ENCODE measurements around the gene RAD51B. TPM values are rescaled to one million over a fixed set of nuclear protein-coding genes. Genes with fewer than 3 reads are reported as not detected.

Gene RAD51B
- total and polyA plus RNA-seq, 2 experiments from 2014 or later, result 11.7 to 17.8 TPM

DNA sequence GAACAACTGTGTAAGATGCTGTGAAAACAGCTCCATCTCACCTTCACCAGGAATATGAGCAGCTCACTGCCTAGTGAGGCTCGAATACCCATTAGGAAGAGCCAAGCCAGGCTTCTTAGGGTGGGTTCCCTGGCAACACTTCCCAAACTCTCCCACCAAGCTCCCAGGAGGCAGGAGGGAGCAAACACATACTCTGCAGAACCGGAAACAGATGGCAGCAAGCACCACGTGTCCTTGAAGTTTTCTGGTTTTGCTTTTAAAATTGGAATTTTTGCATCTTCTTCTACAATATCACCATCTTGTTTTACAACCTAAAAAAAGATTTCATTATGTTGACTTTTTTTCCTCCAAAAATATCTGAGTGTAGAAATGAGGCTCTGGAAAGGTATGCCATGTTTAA, 786.6 kb downstream of the RAD51B start:
- Histone ChIP-seq H3K27ac (no peak overlapping the region), H3K4me1 (ENCODE audit: low read depth) (peaks cover 15% of the 10 kb centered on the region), H3K36me3 (no peaks in the 10 kb centered on the region), H3K4me3 (no peak overlapping the region), H3K9me3 (ENCODE audit: low read depth) (no peaks in the 10 kb centered on the region), H3K27me3 (no peaks in the 10 kb centered on the region)
- no peak for DNase-seq (ENCODE audit: low read depth in 1 of 2, low spot score in 1 of 2)
- TF ChIP-seq, protein P1, sequence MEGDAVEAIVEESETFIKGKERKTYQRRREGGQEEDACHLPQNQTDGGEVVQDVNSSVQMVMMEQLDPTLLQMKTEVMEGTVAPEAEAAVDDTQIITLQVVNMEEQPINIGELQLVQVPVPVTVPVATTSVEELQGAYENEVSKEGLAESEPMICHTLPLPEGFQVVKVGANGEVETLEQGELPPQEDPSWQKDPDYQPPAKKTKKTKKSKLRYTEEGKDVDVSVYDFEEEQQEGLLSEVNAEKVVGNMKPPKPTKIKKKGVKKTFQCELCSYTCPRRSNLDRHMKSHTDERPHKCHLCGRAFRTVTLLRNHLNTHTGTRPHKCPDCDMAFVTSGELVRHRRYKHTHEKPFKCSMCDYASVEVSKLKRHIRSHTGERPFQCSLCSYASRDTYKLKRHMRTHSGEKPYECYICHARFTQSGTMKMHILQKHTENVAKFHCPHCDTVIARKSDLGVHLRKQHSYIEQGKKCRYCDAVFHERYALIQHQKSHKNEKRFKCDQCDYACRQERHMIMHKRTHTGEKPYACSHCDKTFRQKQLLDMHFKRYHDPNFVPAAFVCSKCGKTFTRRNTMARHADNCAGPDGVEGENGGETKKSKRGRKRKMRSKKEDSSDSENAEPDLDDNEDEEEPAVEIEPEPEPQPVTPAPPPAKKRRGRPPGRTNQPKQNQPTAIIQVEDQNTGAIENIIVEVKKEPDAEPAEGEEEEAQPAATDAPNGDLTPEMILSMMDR (IDR thresholded peaks at IDR 0.05; ENCODE audit: low read depth, low read length), result no peak

DNA sequence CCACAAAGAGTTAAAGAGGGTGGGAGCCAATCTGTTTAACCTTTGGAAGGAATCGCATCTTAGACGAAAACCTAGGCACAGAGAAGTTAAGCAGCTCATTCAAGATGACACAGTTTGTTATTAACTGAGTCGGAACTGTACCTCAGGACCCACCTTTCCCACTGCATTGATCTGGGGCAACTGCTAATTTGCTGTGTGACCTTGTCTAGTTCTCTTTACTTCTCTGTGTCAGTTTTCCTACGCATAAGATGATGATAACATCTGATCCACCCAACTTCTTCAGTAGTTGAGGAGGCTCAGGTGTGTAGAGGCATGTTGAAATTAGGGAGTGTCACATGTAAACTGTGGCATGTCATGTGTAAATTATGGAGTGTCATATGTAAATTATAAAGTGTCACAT, 787.1 kb downstream of the RAD51B start:
- H3K4me1 ChIP-seq (ENCODE audit: low read depth), result peaks cover 20% of the 10 kb centered on the region
- H3K27ac ChIP-seq, result peak overlapping the region; percentile 29
- no peak overlapping the region for H3K4me3 ChIP-seq
- no peaks in the 10 kb centered on the region for H3K36me3 ChIP-seq
- TF ChIP-seq, protein P1 (IDR thresholded peaks at IDR 0.05; ENCODE audit: low read depth, low read length), result no peak
- no peak for DNase-seq (ENCODE audit: low read depth in 1 of 2, low spot score in 1 of 2)
- H3K27me3 ChIP-seq, result no peaks in the 10 kb centered on the region
- H3K9me3 ChIP-seq (ENCODE audit: low read depth), result no peaks in the 10 kb centered on the region

DNA sequence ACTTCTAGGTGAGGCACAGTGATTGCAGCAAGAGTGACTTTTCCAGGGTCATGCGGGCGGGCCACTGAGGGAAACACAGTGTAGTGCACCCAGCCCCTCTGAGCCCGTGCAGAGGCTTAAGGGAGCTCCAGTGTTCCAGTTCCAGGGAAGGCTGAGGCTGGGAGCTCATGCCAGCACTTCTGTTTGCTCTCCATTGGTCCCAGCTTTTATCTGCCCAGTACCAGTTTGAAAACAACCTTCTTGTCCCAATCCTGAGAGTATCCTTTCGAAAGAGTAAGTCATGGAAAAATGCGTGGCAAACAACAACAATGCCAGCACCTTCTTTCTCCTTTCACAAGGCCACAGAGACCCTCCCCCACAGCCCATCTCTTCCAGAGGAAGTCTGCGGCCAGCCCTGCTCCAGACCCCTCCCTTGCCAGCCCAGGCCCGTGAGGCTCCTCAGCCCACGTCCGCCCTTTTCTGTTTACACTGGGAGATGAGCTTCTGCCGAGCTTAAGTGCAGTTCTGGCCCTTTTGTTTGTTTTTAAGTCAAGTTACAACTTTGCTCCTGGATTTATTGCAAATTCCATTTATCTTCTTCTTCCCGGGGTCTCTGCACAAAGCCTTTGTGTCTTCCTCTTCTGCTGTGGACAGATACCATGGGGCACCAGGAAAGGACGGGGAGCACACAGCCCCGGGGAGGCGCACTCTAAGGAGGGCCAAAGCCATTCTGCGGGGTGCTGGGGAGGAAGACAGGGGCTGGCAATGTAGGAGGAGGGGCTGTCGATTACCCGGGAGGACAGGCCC, 787.7 kb downstream of the RAD51B start:
- Histone ChIP-seq H3K36me3 (no peaks in the 10 kb centered on the region), H3K4me1 (ENCODE audit: low read depth) (peaks cover 26% of the 10 kb centered on the region), H3K9me3 (ENCODE audit: low read depth) (no peaks in the 10 kb centered on the region), H3K27ac (peak overlapping the region; percentile 29), H3K27me3 (no peaks in the 10 kb centered on the region), H3K4me3 (no peak overlapping the region)
- TF ChIP-seq, protein P1 (IDR thresholded peaks at IDR 0.05; ENCODE audit: low read depth, low read length), result no peak
- DNase-seq (ENCODE audit: low read depth in 1 of 2, low spot score in 1 of 2), result peak in 1 of 2 donors; percentile 49

DNA sequence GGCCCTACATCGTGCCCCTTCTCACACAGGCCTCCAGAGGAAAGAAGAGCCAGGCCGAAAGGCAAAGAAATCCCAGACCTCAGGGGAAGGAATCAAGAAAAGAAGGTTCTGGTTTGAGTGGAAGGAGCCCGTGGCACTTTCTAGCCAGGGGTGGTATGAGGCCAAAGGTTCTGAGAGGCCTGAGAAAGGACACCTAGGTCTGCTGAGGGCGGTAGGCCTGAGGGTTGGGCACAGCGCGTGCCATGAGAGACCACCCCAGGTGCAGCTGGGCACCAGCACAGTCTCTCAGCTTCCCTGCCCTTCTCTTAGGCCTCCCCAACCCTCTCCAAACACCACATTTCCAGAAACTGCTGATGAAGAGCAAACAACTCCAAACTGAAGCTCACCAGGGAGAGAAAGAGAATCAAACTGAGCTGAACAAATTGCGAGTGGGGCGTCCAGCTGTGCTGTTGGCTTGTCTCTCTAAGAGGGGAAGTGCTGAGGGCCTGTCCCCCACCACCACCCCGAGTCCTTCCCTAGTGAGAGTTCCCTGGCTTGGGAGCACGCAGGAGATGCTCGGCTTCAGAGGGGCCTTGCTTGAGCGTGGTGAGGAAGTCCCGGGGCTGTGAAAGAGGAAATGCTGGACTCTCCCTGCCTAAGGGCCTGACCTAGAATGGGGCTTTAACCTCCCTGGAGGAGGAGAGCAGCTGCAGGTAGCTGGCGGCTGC, 788.4 kb downstream of the RAD51B start:
- Histone ChIP-seq H3K4me3 (no peak overlapping the region), H3K27me3 (no peaks in the 10 kb centered on the region), H3K36me3 (no peaks in the 10 kb centered on the region), H3K9me3 (ENCODE audit: low read depth) (no peaks in the 10 kb centered on the region), H3K27ac (peak overlapping the region; percentile 10), H3K4me1 (ENCODE audit: low read depth) (peaks cover 28% of the 10 kb centered on the region)
- TF ChIP-seq, protein P1 (IDR thresholded peaks at IDR 0.05; ENCODE audit: low read depth, low read length), result no peak
- no peak for DNase-seq (ENCODE audit: low read depth in 1 of 2, low spot score in 1 of 2)

DNA sequence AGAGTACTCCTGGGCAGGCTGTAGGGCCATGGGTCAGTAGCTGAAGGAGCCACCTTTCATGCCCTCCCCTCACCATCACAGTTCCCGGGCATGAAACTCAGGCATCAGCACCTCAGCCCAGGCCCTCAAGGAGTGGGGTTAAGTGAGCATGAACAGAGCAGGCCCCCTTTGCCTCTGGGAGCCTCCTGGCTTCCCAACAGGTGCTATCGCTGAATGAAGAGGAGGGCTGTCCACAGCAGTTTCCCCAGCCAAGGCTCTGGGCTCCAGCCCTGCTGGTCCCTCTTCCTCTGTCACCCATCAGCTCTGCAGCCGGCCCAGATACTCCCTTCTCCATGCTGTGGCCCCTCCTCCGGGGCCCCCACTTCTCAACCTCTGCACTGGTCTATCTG, 789.0 kb downstream of the RAD51B start:
- H3K9me3 ChIP-seq (ENCODE audit: low read depth), result no peaks in the 10 kb centered on the region
- no peaks in the 10 kb centered on the region for H3K27me3 ChIP-seq
- H3K4me3 ChIP-seq, result no peak overlapping the region
- DNase-seq (ENCODE audit: low read depth in 1 of 2, low spot score in 1 of 2), result no peak
- TF ChIP-seq, protein P1 (IDR thresholded peaks at IDR 0.05; ENCODE audit: low read depth, low read length), result no peak
- no peaks in the 10 kb centered on the region for H3K36me3 ChIP-seq
- peaks cover 28% of the 10 kb centered on the region for H3K4me1 ChIP-seq (ENCODE audit: low read depth)
- H3K27ac ChIP-seq, result no peak overlapping the region
